HG03575 (cell line): ENCODE results near the gene ATP13A3.

Source experiments
- ATAC-seq: cut with Tn5 transposase; IDR thresholded peaks from one replicate; pipeline ENCODE4 v1.9.1; 2021; ENCODE audit not compliant: unreplicated experiment, insufficient number of reproducible peaks, low FRiP score; ENCODE audit errors: extremely low read depth

ATP13A3 gene

GRCh38 chr3:194383276-194383940 is 103.4 kb downstream of the ATP13A3 start:
- ATAC-seq, result no peak

GRCh38 chr3:194382892-194383223 is 103.9 kb downstream of the ATP13A3 start:
- no peak for ATAC-seq

GRCh38 chr3:194382196-194382891 is 104.5 kb downstream of the ATP13A3 start:
- no peak for ATAC-seq

DNA sequence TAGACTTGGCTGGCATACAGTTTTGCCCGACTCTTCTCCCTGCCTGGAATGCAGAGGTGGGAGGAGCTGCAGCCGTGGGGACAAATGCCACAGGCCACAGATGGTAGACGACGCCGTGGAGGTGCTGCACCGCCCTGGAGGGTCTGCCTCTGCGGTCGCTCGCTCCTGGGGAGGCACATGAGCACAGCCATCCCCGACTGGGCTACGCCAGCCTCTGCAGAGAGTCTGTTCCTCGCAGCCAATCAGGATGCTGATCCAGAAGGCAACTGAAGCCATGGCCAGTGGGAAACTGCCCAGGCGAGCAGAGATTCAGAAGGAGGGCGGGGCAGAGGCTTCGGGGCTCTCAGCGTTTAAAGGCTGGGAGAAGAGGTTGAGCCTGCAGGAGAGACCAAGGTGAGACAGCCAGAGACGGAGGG is 105.3 kb downstream of the ATP13A3 start:
- ATAC-seq, result no peak

GRCh38 chr3:194380326-194380725 is 106.5 kb downstream of the ATP13A3 start:
- no peak for ATAC-seq

DNA sequence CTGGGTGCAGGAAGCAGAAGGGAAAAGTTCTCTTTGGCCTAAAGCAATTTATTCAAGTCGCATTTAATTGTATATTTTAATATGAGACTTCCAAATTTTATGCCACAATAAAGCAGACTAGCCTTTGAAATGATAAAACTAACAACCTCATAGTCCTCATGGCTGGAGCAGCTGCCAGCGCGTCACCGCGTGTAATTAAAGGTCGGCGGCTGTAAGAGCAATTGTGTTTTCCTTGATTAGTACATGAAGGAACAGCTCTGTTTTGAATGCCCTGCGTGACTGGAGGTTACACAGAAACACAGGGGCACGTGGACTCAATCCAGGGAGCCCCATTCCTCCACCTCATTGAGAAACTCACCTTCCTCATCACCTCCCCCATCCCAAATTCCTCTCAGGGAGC is 107.2 kb downstream of the ATP13A3 start:
- ATAC-seq, result no peak

- ATAC-seq, result no peak
These were observed 107.6 kb downstream of the ATP13A3 start for GRCh38 chr3:194379231-194379630.

- no peak for ATAC-seq
These were observed 109.1 kb downstream of the ATP13A3 start for GRCh38 chr3:194377708-194378107.

- ATAC-seq, result no peak
These were observed 110.6 kb downstream of the ATP13A3 start for GRCh38 chr3:194376241-194376560.

- no peak for ATAC-seq
These were observed 111.1 kb downstream of the ATP13A3 start for GRCh38 chr3:194375473-194376240.

DNA sequence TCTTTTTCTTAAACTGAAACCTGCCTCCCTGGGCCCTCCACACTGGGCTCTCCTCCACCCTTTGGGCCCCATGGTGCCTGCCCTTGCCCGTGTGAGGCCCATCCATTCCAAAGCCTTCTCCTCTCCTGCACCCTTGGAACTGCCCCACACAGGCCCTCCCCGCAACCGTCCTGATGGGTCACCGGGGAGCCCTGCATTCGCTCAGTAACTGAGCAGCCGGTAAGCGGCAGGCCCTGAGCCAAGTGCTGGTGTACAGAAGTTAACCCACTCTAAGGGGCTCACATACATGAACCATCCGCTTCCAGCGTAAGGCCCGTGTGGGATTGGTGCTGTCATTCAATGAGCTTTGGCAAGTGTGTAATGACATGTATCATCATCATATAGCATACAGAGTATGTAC is 111.9 kb downstream of the ATP13A3 start:
- ATAC-seq, result no peak

DNA sequence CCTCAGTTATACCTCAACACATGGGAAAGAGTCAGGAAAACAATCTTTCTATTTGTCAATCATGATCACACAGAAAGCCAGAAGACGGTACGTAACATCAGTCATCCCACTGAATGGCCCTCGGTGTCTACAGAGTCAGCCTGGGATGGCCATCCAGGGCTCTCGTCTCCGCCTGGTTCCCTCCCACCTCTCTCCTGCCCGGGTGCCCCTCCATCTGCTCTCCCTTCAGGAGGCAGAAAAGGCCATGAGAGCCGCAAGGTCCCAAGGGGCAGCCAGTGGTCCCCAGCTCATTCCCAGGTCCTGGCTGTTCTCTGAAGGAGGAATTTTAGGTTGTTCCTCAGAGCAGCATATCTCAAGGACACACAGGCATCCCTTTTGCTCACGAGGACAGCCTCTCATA is 112.9 kb downstream of the ATP13A3 start:
- no peak for ATAC-seq

GRCh38 chr3:194373028-194373427 is 113.8 kb downstream of the ATP13A3 start:
- no peak for ATAC-seq

- no peak for ATAC-seq
These were observed 116.0 kb downstream of the ATP13A3 start for GRCh38 chr3:194370753-194371152.

DNA sequence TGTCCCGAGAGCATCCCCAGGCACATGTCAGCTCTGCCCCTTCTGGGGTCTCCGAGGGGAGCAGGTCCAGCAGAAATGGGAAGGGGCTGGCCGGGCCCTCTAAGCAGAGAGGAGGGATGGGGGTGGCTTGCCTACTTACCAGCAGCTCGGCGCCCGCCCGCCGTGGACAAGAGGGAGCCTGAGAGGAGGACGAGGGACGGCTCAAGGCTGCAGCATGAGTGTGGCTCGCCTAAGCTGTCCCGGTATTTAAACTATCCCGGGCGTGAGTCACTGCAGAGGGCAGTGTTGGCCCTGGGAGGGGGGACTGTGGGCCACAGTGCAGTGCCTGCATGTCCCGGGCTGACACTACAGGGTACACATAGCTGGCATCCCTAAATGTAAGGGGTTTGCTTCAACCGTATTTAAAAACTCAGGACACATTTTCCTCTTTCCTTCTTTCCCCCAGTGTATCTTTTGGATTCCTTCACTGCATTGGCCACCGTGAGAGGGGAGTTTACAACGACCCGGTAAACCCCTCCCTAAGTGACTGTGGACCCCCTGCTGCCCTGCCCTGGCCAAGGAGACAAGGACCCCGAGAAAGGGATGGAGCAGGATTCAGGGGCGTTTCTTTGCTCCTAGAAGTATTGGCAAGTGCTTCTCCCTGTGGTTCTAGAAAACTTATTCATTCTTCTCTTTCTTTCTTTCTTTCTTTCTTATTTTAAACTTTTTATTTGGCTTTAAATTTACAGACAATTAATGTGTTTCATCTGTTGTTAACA is 117.1 kb downstream of the ATP13A3 start, which contains the start of gene LRRC15:
Gene LRRC15, minus strand, starts transcription at position 222 of the 758 bp plus-strand sequence. CDS start 8,700 bp downstream, outside the sequence.
- no peak for ATAC-seq

DNA sequence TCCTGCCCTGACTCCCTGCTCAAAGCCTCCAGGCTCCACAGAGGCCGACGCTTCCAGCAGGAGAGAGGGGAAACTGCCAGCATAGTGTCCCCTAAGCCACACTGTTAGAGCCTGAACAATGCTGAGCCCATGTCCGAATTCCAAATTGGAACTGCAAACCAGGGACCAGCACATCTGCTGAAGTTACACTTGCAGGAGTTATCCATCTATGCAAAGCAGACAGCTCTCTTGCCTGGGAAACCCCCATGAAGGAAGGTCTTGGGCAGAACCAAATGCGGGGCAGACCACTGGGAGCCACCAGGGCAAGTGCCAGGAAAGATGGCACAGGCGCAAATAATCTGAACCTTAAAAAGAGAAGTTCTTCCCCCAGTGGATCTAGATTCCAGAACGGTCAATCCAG is 117.9 kb downstream of the ATP13A3 start:
- ATAC-seq, result no peak

- no peak for ATAC-seq
These were observed 118.6 kb downstream of the ATP13A3 start for GRCh38 chr3:194367992-194368841.

GRCh38 chr3:194365978-194366490 is 120.8 kb downstream of the ATP13A3 start:
- no peak for ATAC-seq
